NB4 (cell line): Measurements from ENCODE around the gene DENND1B.

Experiments
- TF ChIP-seq, protein P1 (sequence below): IDR thresholded peaks from one replicate; pipeline ENCODE4 v1.5.1; 2012; ENCODE audit warnings: low read depth, low read length
- TF ChIP-seq, protein P2 (sequence below): IDR thresholded peaks from 2 replicates; pipeline ENCODE4 v1.6.1; 2011; ENCODE audit warnings: low read depth, low read length

DNA sequence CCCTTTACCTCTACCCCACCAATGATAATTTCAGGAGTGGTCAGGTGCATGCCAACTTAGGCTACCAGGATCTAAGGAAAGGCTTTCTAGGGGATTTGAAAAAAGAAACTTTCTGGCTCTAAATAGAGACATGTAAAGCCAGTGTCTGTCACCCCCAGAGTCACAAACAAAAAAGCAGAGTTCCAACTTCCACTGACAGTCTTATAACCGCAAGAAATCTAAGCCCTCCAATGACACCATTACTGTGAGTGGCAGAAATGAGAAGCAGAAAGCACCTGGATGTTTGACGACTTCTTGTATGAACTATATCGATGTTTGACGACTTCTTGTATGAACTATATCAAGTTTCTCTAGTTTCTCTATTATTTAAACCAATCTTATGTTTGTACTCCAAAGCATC is 6.0 kb downstream of the DENND1B start:
- TF ChIP-seq, protein P1, sequence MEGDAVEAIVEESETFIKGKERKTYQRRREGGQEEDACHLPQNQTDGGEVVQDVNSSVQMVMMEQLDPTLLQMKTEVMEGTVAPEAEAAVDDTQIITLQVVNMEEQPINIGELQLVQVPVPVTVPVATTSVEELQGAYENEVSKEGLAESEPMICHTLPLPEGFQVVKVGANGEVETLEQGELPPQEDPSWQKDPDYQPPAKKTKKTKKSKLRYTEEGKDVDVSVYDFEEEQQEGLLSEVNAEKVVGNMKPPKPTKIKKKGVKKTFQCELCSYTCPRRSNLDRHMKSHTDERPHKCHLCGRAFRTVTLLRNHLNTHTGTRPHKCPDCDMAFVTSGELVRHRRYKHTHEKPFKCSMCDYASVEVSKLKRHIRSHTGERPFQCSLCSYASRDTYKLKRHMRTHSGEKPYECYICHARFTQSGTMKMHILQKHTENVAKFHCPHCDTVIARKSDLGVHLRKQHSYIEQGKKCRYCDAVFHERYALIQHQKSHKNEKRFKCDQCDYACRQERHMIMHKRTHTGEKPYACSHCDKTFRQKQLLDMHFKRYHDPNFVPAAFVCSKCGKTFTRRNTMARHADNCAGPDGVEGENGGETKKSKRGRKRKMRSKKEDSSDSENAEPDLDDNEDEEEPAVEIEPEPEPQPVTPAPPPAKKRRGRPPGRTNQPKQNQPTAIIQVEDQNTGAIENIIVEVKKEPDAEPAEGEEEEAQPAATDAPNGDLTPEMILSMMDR: no peak
- TF ChIP-seq, protein P2, sequence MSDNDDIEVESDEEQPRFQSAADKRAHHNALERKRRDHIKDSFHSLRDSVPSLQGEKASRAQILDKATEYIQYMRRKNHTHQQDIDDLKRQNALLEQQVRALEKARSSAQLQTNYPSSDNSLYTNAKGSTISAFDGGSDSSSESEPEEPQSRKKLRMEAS: no peak
